ENCODE data around the gene BARD1. TPM values are rescaled to one million over a fixed set of nuclear protein-coding genes. Genes with fewer than 3 reads are reported as not detected.

Gene BARD1
- total RNA-seq, 1 experiment from 2014 or later, result 20.0 TPM

- H3K4me3 ChIP-seq (ENCODE audit: low read length), result no peak overlapping the region
- H3K27me3 ChIP-seq (ENCODE audit: low read length), result no peaks in the 10 kb centered on the region
- H3K79me2 ChIP-seq (ENCODE audit: low read length), result no peaks in the 10 kb centered on the region
- ATAC-seq (no peak), DNase-seq (no peak)
- H4K20me1 ChIP-seq (ENCODE audit: low read length), result no peaks in the 10 kb centered on the region
- no peaks in the 10 kb centered on the region for H3K9me3 ChIP-seq (ENCODE audit: low read length)
- no peak overlapping the region for H3K4me2 ChIP-seq (ENCODE audit: low read length)
- no peak overlapping the region for H2AFZ ChIP-seq (ENCODE audit: low read length)
- ChIA-PET POLR2A (ENCODE audit: unreplicated experiment) (no interaction called here), CTCF (no interaction called here)
- BruUV-seq (replicated peaks), result no TSS peak
- no peaks in the 10 kb centered on the region for H3K4me1 ChIP-seq (ENCODE audit: insufficient read depth, low read length)
- no peak overlapping the region for H3K9ac ChIP-seq (ENCODE audit: low read length)
- no peak for TF ChIP-seq CTCF (conservative IDR thresholded peaks at IDR 0.05; ENCODE audit: low read depth, low read length)
- TF ChIP-seq EZH2 (IDR thresholded peaks at IDR 0.05; ENCODE audit: low read length, unreplicated experiment), result no peak
- no peak for TF ChIP-seq EZH2phosphoT487 (IDR thresholded peaks at IDR 0.05; ENCODE audit: borderline replicate concordance, low read length)
- H3F3A ChIP-seq (ENCODE audit: low read length, unreplicated experiment), result no peaks in the 10 kb centered on the region
- H3K36me3 ChIP-seq (ENCODE audit: low read depth, low read length), result no peaks in the 10 kb centered on the region
- H3K9me2 ChIP-seq (replicated peaks; ENCODE audit: low read length), result no peaks in the 10 kb centered on the region
- intact Hi-C loops (cut with micrococcal nuclease), result loop anchor here (10.0 kb wide), 2 partner anchors 1033 to 1583 kb away; no protein-coding TSS in a partner anchor
- H3K27ac ChIP-seq (ENCODE audit: low read length), result no peak overlapping the region
Measured at GRCh38 chr2:214837466-214837865, 28.0 kb upstream of the BARD1 start.

- H3K4me3 ChIP-seq (ENCODE audit: low read length), result no peak overlapping the region
- no peaks in the 10 kb centered on the region for H3K79me2 ChIP-seq (ENCODE audit: low read length)
- H3F3A ChIP-seq (ENCODE audit: low read length, unreplicated experiment), result no peaks in the 10 kb centered on the region
- no peaks in the 10 kb centered on the region for H4K20me1 ChIP-seq (ENCODE audit: low read length)
- no peak overlapping the region for H2AFZ ChIP-seq (ENCODE audit: low read length)
- DNase-seq, result no peak
- H3K27me3 ChIP-seq (ENCODE audit: low read length), result no peaks in the 10 kb centered on the region
- no peak overlapping the region for H3K27ac ChIP-seq (ENCODE audit: low read length)
- H3K9ac ChIP-seq (ENCODE audit: low read length), result no peak overlapping the region
- H3K9me2 ChIP-seq (replicated peaks; ENCODE audit: low read length), result no peaks in the 10 kb centered on the region
- ChIA-PET CTCF (no interaction called here), POLR2A (ENCODE audit: unreplicated experiment) (interaction anchor here (0.5 kb wide), 1 partner anchor 108 kb away, joined by 3 read pairs; no protein-coding TSS in a partner anchor)
- no TSS peak for BruUV-seq (replicated peaks)
- TF ChIP-seq CTCF (conservative IDR thresholded peaks at IDR 0.05; ENCODE audit: low read depth, low read length) (no peak), EZH2phosphoT487 (IDR thresholded peaks at IDR 0.05; ENCODE audit: borderline replicate concordance, low read length) (no peak), EZH2 (IDR thresholded peaks at IDR 0.05; ENCODE audit: low read length, unreplicated experiment) (no peak)
- H3K9me3 ChIP-seq (ENCODE audit: low read length), result no peaks in the 10 kb centered on the region
- H3K4me1 ChIP-seq (ENCODE audit: insufficient read depth, low read length), result no peaks in the 10 kb centered on the region
- intact Hi-C loops (cut with micrococcal nuclease), result loop anchor here (10.0 kb wide), 2 partner anchors 1032 to 1582 kb away; no protein-coding TSS in a partner anchor
- H3K4me2 ChIP-seq (ENCODE audit: low read length), result no peak overlapping the region
- ATAC-seq, result no peak
- no peaks in the 10 kb centered on the region for H3K36me3 ChIP-seq (ENCODE audit: low read depth, low read length)
Measured at GRCh38 chr2:214836568-214836967, 27.1 kb upstream of the BARD1 start.

DNA sequence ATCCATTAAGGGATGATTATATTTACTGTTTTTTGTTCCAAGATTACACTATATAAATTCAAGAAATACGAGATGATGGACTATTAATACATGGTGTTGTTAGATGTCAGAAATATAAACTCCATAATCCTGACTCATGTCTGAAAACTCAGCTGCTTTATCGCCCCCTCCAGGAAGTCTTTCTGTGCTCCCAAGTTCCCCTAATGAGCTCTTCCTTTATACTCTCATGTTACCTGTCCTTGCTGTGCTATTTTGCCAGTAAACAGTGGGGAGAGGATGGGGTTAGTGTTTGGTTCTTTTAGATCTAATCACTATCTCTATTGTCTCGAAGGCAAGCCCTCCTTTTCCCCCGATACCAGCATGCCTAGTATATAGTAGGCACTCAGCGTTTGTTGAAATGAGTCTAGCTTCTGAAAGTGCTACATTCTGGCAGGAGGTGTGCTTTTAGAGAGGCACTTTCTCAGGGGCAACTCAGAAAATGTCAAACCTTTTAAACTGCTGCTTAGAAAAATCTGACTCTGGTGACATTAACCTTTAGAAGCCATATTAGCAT, 21.4 kb upstream of the BARD1 start:
- H3K9me2 ChIP-seq (replicated peaks; ENCODE audit: low read length), result no peaks in the 10 kb centered on the region
- no peak overlapping the region for H3K4me2 ChIP-seq (ENCODE audit: low read length)
- ATAC-seq, result peak; percentile 65
- BruUV-seq (replicated peaks), result no TSS peak
- no peak overlapping the region for H3K27ac ChIP-seq (ENCODE audit: low read length)
- H3K9ac ChIP-seq (ENCODE audit: low read length), result no peak overlapping the region
- no peaks in the 10 kb centered on the region for H3K9me3 ChIP-seq (ENCODE audit: low read length)
- no peaks in the 10 kb centered on the region for H3K36me3 ChIP-seq (ENCODE audit: low read depth, low read length)
- H3K4me3 ChIP-seq (ENCODE audit: low read length), result no peak overlapping the region
- peak; percentile 52 for DNase-seq
- H4K20me1 ChIP-seq (ENCODE audit: low read length), result no peaks in the 10 kb centered on the region
- no peaks in the 10 kb centered on the region for H3F3A ChIP-seq (ENCODE audit: low read length, unreplicated experiment)
- no peaks in the 10 kb centered on the region for H3K4me1 ChIP-seq (ENCODE audit: insufficient read depth, low read length)
- H3K79me2 ChIP-seq (ENCODE audit: low read length), result no peaks in the 10 kb centered on the region
- no peaks in the 10 kb centered on the region for H3K27me3 ChIP-seq (ENCODE audit: low read length)
- ChIA-PET POLR2A (ENCODE audit: unreplicated experiment) (no interaction called here), CTCF (interaction anchor here (0.5 to 0.9 kb wide), 2 partner anchors 22 to 1175 kb away, joined by 3 read pairs; no protein-coding TSS in a partner anchor)
- H2AFZ ChIP-seq (ENCODE audit: low read length), result no peak overlapping the region
- TF ChIP-seq EZH2 (IDR thresholded peaks at IDR 0.05; ENCODE audit: low read length, unreplicated experiment) (no peak), CTCF (conservative IDR thresholded peaks at IDR 0.05; ENCODE audit: low read depth, low read length) (peak; percentile 65), EZH2phosphoT487 (IDR thresholded peaks at IDR 0.05; ENCODE audit: borderline replicate concordance, low read length) (no peak)
- intact Hi-C loops (cut with micrococcal nuclease), result loop anchor here (10.0 kb wide), 2 partner anchors 1026 to 1576 kb away; no protein-coding TSS in a partner anchor
